GM12878 (cell line): ENCODE measurements around the gene MTHFD1. TPM values are rescaled to one million over a fixed set of nuclear protein-coding genes. Genes with fewer than 3 reads are reported as not detected.
A peak's percentile ranks its signal among the peaks of the same experiment; 100 is the strongest.

Source experiments
- CHD1 ChIP-seq: IDR thresholded peaks from 2 replicates; pipeline ENCODE4 v1.6.1; 2012; ENCODE audit warnings: low read depth, low read length, improper control_type of control experiment
- E2F4 ChIP-seq: IDR thresholded peaks from 2 replicates; pipeline ENCODE4 v1.6.1; 2012; ENCODE audit warnings: low read depth, low read length, improper control_type of control experiment
- IRF3 ChIP-seq: fragments of 450-650 bp; IDR thresholded peaks from 2 replicates; pipeline ENCODE4 v1.6.1; 2014; ENCODE audit warnings: mild to moderate bottlenecking
- MEF2B ChIP-seq: fragments of 450-650 bp; IDR thresholded peaks from 2 replicates; pipeline ENCODE4 v1.6.1; 2018; ENCODE audit warnings: mild to moderate bottlenecking, moderate library complexity; ENCODE audit not compliant: partially characterized antibody, poor library complexity, severe bottlenecking
- NBN ChIP-seq: fragments of 450-650 bp; IDR thresholded peaks from 2 replicates; pipeline ENCODE4 v1.6.1; 2016
- NFXL1 ChIP-seq: fragments of 450-650 bp; IDR thresholded peaks from 2 replicates; pipeline ENCODE4 v1.6.1; 2017; ENCODE audit warnings: antibody characterized with exemption, mild to moderate bottlenecking, borderline replicate concordance
- PML ChIP-seq: IDR thresholded peaks from 2 replicates; pipeline ENCODE4 v1.6.1; 2012; ENCODE audit warnings: low read length, inconsistent platforms
- POLR2A ChIP-seq: IDR thresholded peaks from 2 replicates; pipeline ENCODE4 v1.6.1; 2011; ENCODE audit warnings: low read depth, mild to moderate bottlenecking, low read length
- POLR2AphosphoS5 ChIP-seq: IDR thresholded peaks from 2 replicates; pipeline ENCODE4 v1.6.1; 2011; ENCODE audit warnings: mild to moderate bottlenecking, low read length, inconsistent platforms
- RB1 ChIP-seq: fragments of 450-650 bp; formaldehyde crosslinking; IDR thresholded peaks from 2 replicates; pipeline ENCODE4 v1.6.1; 2017; ENCODE audit warnings: mild to moderate bottlenecking, borderline replicate concordance
- RELA ChIP-seq: fragments of 450-650 bp; IDR thresholded peaks from 2 replicates; pipeline ENCODE4 v1.8.0; 2014; ENCODE audit warnings: borderline replicate concordance; ENCODE audit not compliant: partially characterized antibody
- STAT1 ChIP-seq: fragments of 450-650 bp; conservative IDR thresholded peaks from 2 replicates; pipeline ENCODE4 v1.6.1; 2014; ENCODE audit warnings: antibody characterized with exemption, mild to moderate bottlenecking
- STAT3 ChIP-seq: IDR thresholded peaks from 2 replicates; pipeline ENCODE4 v1.6.1; 2011; ENCODE audit warnings: low read depth, low read length, improper control_type of control experiment
- TARDBP ChIP-seq: IDR thresholded peaks from 2 replicates; pipeline ENCODE4 v1.6.1; 2016; ENCODE audit warnings: borderline replicate concordance
- TCF12 ChIP-seq: IDR thresholded peaks from 2 replicates; pipeline ENCODE4 v1.6.1; 2011; ENCODE audit warnings: low read depth, mild to moderate bottlenecking, low read length
- TCF7 ChIP-seq: IDR thresholded peaks from 2 replicates; pipeline ENCODE4 v1.6.1; 2014; ENCODE audit warnings: antibody characterized with exemption, borderline replicate concordance
- polyA plus RNA-seq, 11 experiments: library from polyadenylated mRNA; depleted of rRNA in 4 of 11; unstranded in 6 of 11; stranded (reverse) in 5 of 11; fragments of >200 nt; fragmentation: Nextera tagmentation in 4 of 11; fragmentation: Illumina TruSeq in 1 of 11; extraction: Ambion mirVana in 4 of 11; extraction: Trizol in 1 of 11; gene quantifications; 1 replicate in 1 of 11; 2 replicates in 10 of 11; pipeline versions ENCODE4 v1.2.1 to v1.2.3, GENCODE V29; 2011 to 2016; ENCODE audit warnings: inconsistent platforms in 2 of 11, missing spikeins in 2 of 11, low read depth in 1 of 11
- total RNA-seq, 4 experiments: library from RNA; depleted of rRNA in 3 of 4; stranded (reverse); fragments of >200 nt in 3 of 4; fragmentation: Illumina TruSeq in 1 of 4; extraction: Trizol in 1 of 4; gene quantifications; 2 replicates each; pipeline versions ENCODE4 v1.2.1 to v1.2.3, GENCODE V29; 2013 to 2021
- TF ChIP-seq, protein P1 (sequence below): fragments of 450-650 bp; IDR thresholded peaks from 2 replicates; pipeline ENCODE4 v1.6.1; 2018; ENCODE audit warnings: mild to moderate bottlenecking, low read depth, moderate library complexity; ENCODE audit not compliant: partially characterized antibody
- TF ChIP-seq, protein P2 (sequence below): fragments of 450-650 bp; IDR thresholded peaks from 2 replicates; pipeline ENCODE4 v1.6.1; 2018; ENCODE audit warnings: borderline replicate concordance, mild to moderate bottlenecking; ENCODE audit not compliant: partially characterized antibody
- TF ChIP-seq, protein P3 (sequence below): IDR thresholded peaks from 2 replicates; pipeline ENCODE4 v1.6.1; 2011; ENCODE audit warnings: borderline replicate concordance, low read depth, mild to moderate bottlenecking, moderate library complexity, low read length; ENCODE audit not compliant: insufficient read depth, poor library complexity, severe bottlenecking
- TF ChIP-seq, protein P4 (sequence below): fragments of 150-350 bp; IDR thresholded peaks from 2 replicates; pipeline ENCODE4 v1.6.1; 2014; ENCODE audit warnings: mild to moderate bottlenecking, low read depth, low read length

MTHFD1 gene
- total and polyA plus RNA-seq, 10 of the 15 experiments (the other 5 are each of a cell fraction or from before 2014, with no cell fraction given): 99.3 to 310 (median 173) TPM

DNA sequence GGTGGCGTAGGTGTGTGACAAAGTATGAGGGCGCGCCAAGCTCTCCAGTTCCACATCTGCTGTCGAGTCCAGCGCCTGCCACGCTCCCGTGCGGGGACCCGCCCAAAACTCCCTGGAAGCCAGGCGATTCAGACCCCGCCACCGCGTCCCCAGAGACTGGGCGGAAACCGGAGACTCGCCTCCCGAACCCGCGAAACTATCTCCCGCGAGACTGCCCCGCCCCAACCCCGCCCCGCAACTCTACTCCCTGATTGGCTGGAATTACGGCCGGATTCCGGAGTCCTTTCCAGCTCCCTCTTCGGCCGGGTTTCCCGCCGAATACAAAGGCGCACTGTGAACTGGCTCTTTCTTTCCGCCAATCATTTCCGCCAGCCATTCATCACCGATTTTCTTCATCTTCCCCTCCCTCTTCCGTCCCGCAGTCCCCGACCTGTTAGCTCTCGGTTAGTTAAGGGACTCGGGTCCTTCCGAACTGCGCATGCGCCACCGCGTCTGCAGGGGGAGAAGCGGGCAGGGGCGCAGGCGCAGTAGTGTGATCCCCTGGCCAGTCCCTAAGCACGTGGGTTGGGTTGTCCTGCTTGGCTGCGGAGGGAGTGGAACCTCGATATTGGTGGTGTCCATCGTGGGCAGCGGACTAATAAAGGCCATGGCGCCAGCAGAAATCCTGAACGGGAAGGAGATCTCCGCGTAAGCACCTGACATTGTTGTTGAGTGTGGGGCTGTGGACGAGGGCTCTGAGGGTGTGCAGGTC lies at the start of gene MTHFD1 (continued):
- TF ChIP-seq, protein P1, sequence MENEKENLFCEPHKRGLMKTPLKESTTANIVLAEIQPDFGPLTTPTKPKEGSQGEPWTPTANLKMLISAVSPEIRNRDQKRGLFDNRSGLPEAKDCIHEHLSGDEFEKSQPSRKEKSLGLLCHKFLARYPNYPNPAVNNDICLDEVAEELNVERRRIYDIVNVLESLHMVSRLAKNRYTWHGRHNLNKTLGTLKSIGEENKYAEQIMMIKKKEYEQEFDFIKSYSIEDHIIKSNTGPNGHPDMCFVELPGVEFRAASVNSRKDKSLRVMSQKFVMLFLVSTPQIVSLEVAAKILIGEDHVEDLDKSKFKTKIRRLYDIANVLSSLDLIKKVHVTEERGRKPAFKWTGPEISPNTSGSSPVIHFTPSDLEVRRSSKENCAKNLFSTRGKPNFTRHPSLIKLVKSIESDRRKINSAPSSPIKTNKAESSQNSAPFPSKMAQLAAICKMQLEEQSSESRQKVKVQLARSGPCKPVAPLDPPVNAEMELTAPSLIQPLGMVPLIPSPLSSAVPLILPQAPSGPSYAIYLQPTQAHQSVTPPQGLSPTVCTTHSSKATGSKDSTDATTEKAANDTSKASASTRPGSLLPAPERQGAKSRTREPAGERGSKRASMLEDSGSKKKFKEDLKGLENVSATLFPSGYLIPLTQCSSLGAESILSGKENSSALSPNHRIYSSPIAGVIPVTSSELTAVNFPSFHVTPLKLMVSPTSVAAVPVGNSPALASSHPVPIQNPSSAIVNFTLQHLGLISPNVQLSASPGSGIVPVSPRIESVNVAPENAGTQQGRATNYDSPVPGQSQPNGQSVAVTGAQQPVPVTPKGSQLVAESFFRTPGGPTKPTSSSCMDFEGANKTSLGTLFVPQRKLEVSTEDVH: peak; percentile 97
- TF ChIP-seq NFXL1 (no peak), RELA (peak; percentile 41), MEF2B (peak; percentile 97), POLR2AphosphoS5 (peak; percentile 75), PML (peak; percentile 89; the same call in 1 of the 2 replicates), POLR2A (peak; percentile 83), NBN (peak; percentile 9; the same call in 1 of the 2 replicates), IRF3 (no peak; the same call in 1 of the 2 replicates), CHD1 (no peak), TARDBP (peak; percentile 18; the same call in 1 of the 2 replicates), RB1 (peak; percentile 50; the same call in 1 of the 2 replicates), TCF7 (no peak), TCF12 (no peak), STAT1 (no peak), STAT3 (no peak), E2F4 (peak; percentile 86)
- TF ChIP-seq, protein P2, sequence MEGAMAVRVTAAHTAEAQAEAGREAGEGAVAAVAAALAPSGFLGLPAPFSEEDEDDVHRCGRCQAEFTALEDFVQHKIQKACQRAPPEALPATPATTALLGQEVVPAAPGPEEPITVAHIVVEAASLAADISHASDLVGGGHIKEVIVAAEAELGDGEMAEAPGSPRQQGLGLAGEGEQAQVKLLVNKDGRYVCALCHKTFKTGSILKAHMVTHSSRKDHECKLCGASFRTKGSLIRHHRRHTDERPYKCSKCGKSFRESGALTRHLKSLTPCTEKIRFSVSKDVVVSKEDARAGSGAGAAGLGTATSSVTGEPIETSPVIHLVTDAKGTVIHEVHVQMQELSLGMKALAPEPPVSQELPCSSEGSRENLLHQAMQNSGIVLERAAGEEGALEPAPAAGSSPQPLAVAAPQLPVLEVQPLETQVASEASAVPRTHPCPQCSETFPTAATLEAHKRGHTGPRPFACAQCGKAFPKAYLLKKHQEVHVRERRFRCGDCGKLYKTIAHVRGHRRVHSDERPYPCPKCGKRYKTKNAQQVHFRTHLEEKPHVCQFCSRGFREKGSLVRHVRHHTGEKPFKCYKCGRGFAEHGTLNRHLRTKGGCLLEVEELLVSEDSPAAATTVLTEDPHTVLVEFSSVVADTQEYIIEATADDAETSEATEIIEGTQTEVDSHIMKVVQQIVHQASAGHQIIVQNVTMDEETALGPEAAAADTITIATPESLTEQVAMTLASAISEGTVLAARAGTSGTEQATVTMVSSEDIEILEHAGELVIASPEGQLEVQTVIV: no peak
- TF ChIP-seq, protein P3, sequence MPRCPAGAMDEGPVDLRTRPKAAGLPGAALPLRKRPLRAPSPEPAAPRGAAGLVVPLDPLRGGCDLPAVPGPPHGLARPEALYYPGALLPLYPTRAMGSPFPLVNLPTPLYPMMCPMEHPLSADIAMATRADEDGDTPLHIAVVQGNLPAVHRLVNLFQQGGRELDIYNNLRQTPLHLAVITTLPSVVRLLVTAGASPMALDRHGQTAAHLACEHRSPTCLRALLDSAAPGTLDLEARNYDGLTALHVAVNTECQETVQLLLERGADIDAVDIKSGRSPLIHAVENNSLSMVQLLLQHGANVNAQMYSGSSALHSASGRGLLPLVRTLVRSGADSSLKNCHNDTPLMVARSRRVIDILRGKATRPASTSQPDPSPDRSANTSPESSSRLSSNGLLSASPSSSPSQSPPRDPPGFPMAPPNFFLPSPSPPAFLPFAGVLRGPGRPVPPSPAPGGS: peak; percentile 54
- TF ChIP-seq, protein P4, sequence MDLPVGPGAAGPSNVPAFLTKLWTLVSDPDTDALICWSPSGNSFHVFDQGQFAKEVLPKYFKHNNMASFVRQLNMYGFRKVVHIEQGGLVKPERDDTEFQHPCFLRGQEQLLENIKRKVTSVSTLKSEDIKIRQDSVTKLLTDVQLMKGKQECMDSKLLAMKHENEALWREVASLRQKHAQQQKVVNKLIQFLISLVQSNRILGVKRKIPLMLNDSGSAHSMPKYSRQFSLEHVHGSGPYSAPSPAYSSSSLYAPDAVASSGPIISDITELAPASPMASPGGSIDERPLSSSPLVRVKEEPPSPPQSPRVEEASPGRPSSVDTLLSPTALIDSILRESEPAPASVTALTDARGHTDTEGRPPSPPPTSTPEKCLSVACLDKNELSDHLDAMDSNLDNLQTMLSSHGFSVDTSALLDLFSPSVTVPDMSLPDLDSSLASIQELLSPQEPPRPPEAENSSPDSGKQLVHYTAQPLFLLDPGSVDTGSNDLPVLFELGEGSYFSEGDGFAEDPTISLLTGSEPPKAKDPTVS: no peak
